KG1 (cell line): ENCODE data around the gene AKIP1.

Experiments used
- DNase-seq: peaks from one replicate; lab custom pipeline; 2025; lab: John Stamatoyannopoulos, UW

The AKIP1 gene

GRCh38 chr11:8961401-8961800, 50.4 kb downstream of the AKIP1 start:
- DNase-seq, result no peak

- DNase-seq, result no peak
Measured at GRCh38 chr11:8962841-8963240, 51.9 kb downstream of the AKIP1 start.

GRCh38 chr11:8963569-8964323, 52.8 kb downstream of the AKIP1 start:
- DNase-seq, result peak; percentile 73

DNA sequence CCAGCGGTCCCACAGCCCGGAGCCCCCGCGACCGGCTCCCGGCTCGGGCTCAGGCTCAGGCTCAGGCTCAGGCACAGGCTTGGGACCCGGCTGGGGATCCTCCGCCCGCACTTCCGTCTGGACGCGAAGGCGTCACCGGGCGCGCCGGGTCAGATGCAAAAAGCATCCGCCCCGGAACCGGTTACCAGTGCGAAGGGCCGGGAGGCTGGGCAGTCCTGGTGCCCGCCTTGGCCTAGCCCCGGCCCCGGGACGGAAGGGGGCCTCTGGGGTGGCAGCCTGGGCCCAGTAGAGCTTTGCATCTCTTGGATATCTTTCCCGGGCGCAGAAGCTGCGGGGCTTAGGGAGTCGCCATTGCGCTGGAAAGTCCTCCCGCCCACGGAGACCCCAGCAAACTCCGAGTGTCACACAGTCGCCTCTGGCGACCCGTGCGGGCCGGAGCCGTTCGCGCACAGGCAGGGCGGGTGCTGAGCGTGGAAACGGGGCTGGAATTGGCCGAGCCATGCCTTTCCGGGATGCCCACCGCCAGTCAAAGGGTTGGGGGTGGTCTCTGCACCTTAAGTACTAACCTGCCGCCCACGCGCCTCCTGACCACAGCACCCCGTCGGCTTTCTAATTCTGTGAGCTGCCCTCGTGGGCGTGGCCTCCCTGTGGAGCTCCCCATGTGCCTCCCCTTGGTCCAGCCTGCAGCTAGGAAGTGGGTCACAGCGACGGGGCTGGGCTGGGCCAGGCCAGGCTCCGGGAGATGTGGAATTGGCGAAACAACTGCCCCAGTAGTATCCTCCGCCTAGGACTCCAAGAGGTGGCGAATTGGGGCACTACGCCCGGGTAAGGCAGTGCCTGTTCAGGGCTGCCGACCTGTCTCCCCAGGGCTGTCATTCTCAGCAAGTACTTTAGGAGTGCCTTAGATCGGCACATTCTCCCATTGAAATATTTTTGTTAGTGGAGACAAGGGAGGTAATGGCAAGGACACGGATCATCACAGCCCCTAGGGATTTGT, 53.6 kb downstream of the AKIP1 start, which contains the start of gene TMEM9B:
TMEM9B (minus strand) TSS at position 119 of the 997 bp plus-strand sequence. CDS start 129 bp downstream, outside the sequence.
- DNase-seq, result peak; percentile 76

GRCh38 chr11:8967184-8967583, 56.2 kb downstream of the AKIP1 start:
- no peak for DNase-seq
